Stimulated activated CD8-positive, alpha-beta memory T cell treated with anti-CD3 and anti-CD28 coated beads, Interleukin-12 subunit alpha, Interleukin-12 subunit beta, amount 100 ng/mL, for 1 hour (primary cell): Measurements from ENCODE around the gene PRKCG.
"Not testable (repeated sequence)": the region's sequence is repeated elsewhere in the genome, so short reads cannot be mapped to it uniquely, and the experiment has no call there.

ENCODE experiments used
- DNase-seq: peaks from one replicate; pipeline ENCODE4 v3.0.0-alpha.2; 2020; ENCODE audit warnings: low read depth

Gene PRKCG

GRCh38 chr19:53881482-53882390, at the start of gene PRKCG:
Gene PRKCG, plus strand, starts transcription at chr19:53882197. Its CDS starts 298 bp downstream, at chr19:53882495.
- DNase-seq: peak; percentile 37

GRCh38 chr19:53832861-53833260, 49.1 kb upstream of the PRKCG start:
- DNase-seq: not testable (repeated sequence)

DNA sequence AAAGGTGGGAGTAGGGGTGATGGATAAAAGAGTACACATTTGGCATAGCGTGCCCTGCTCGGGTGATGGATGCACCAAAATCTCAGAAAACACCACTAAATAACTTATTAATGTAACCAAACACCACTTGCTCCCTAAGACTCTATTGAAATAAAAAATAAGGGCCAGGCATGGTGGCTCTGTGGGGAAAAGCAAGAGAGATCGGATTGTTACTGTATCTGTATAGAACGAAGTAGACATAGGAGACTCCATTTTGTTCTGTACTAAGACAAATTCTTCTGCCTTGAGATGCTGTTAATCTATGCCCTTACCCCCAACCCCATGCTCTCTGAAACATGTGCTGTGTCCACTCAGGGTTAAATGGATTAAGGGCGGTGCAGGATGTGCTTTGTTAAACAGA, 43.6 kb upstream of the PRKCG start:
- DNase-seq: not testable (repeated sequence)

DNA sequence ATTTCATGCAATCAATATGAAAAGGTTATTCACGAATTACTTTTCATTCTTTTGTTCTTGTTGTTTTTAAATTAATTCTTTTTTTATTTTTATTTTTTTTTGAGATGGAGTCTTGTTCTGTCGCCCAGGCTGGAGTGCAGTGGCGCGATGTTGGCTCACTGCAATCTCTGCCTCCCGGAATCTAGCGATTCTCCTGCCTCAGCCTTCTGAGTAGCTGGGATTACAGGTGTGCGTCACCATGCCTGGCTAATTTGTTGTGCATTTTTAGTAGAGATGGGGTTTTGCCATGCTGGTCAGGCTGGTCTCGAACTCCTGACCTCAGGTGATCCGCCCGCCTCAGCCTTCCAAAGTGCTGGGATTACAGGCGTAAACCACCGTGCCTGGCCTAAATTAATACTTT, 41.8 kb upstream of the PRKCG start:
- not testable (repeated sequence) for DNase-seq

GRCh38 chr19:53840914-53841313, 41.1 kb upstream of the PRKCG start:
- DNase-seq: not testable (repeated sequence)

GRCh38 chr19:53844849-53845246, 37.1 kb upstream of the PRKCG start:
- no peak for DNase-seq

GRCh38 chr19:53847555-53847954, 34.4 kb upstream of the PRKCG start:
- DNase-seq: no peak

- DNase-seq: no peak
Measured at GRCh38 chr19:53849237-53849676, 32.7 kb upstream of the PRKCG start.

DNA sequence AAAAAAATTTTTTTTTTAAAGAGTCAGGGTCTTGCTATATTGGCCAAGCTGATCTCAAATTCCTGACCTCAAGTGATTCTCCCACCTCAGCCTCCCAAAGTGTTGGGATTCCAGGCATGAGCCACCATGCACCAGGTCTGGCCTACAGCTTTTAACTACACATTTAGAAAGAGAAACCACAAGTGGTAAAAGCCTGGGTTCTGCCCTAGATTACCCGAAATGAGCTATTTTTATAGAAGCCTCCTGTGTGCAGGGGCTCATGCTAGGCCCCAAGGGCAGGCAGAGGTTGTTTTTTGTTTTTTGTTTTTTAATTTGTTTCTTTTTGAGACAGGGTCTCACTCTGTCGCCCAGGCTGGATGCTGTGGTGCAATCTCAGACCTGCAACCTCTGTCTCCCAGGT, 28.3 kb upstream of the PRKCG start:
- no peak for DNase-seq

- DNase-seq: no peak
Measured at GRCh38 chr19:53864308-53864836, 17.6 kb upstream of the PRKCG start.

DNA sequence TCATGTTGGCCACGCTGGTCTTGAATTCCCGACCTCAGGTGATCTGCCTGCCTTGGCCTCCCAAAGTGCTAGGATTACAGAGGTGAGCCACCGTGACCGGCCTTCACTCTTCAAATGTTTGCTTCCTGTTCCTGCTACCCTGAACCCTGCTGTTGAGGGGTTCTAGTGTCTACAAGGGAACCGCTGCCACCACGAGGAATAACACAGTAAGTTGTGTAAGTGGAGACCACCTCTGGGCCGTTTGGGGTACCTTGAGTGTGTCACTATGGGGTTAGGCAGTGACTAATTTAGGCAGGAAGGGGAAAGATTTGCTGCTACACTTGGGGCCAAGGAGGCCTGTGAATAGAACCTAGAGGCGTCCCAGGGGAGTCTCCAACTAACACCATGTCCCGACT, 16.5 kb upstream of the PRKCG start:
- DNase-seq: no peak

DNA sequence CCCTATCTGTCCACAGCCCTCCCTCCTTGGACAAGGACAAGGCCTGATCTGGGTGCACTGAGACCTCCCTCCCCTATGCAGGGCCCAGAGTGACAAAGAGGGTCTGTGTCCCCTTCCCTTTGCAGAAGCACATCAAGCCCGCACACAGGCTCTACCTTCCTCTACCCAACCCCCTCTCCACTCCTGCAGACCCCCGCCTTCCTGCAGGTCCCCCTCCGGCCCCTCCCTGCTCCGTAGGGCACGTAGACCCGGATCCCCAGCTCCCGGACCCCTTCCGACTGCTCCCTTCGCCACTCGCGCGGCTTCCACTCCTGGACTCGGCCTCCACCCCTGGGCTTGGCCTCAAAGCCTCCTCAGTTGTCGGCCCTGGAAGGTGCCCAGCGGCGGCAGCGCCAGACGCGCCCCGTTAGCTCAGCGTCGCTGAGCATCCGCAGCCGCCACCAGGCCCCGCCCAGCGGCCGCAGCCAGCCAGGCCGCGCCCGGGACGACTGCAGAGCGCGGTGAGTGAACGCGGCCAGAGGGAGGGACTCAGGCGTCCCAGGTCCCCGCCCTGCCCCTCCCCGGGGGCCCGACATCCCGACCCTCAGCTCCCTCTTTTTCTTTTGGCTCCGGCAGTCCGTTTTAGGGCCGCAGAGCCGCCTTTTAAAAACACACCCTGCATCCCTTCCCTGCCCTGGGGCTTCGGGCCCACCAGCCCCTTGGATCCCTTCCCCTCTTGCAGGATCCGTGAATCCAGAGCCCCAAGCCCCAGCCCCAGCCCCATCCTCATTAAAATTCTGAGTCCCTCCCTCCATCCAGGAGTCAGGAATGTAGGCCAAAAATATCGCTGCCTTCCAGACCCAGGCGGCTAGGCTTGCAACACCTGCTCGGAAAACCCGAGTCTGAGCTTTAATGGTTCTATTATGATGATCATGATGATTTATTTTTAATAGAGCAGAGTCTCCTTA, 15.8 kb upstream of the PRKCG start:
- peak; percentile 42 for DNase-seq

- no peak for DNase-seq
Measured at GRCh38 chr19:53866865-53867224, 15.2 kb upstream of the PRKCG start.

DNA sequence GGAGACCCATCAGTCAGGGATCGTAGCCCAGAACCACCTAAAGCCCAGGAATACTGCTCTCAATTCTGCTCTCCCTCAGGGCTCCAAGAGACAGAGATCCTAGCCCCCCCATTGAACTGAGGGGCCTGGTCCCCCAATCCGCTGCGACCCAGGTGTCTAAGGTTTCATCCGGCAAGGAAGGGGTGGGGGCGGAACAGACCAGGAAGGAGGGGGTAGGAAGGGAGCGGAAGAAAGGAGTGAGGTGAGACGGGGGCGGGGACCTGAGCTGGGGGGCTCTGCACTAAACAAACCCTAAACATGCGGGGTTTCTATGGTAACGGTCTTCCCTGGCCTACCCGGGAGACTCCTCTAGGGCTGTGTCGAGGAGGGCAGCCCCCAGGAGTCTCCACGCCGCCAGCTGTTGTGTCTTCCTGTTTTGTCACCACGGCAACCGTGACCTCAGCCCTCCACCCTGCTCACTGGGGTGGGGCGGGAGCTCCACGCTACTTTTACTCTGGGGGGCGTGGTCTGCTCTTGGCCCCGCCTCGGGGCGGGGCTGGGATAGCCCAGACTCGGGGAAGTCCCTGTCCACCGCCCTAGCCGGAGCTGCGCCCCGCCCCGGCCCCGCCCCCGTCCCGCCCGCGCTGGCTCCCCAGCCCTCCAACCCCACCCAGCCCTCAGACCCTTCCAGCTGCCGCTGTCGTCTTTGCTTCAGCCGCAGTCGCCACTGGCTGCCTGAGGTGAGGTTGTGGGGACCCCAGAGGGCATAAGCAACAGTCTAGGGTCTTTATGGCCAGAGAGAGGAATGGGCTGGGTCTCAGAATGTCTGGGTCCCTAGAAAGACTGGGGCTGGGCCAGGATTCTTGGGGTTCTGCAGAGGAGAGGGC, 14.5 kb upstream of the PRKCG start, which contains the start of gene MYADM:
TSS of gene MYADM (plus strand) at position 659 of the 866 bp plus-strand sequence. CDS start 5,647 bp downstream, outside the sequence.
- DNase-seq: peak; percentile 99

DNA sequence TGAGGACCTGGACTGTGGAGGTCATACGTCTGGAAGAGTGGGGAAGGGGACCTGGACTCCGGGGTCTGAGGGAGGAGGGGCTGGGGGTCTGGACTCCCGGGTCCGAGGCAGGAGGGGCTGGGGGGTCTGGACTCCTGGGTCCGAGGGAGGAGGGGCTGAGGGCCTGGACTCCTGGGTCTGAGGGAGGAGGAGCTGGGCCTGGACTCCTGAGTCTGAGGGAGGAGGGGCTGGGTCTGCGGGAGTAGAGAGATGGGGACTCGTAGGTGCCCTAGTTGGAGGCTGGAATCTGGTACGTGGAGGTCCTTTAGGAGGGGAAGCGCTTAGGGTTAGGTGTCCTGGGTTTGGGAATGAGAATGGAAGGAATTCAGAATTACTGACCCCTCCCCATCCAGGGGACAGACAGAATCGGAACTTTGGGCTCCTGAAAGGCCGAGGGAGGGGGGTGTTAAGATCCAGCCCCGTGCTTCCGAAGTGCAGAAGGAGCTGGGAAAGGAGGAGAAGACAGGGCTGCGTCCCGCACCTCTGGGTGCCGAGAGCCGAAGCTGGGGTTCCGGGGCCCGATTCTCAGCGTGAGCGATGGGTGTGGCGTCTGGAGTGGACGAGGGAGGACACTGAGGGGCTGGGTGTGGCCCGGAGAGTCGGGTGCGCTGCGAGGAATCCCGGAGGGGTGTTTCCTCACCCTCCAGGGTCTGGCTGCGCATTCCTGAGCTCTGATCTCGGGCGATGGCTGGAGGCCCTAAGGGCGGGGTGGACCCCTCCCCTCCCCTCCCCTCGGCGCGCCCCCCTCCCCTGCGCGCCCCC, 13.7 kb upstream of the PRKCG start:
- no peak for DNase-seq

DNA sequence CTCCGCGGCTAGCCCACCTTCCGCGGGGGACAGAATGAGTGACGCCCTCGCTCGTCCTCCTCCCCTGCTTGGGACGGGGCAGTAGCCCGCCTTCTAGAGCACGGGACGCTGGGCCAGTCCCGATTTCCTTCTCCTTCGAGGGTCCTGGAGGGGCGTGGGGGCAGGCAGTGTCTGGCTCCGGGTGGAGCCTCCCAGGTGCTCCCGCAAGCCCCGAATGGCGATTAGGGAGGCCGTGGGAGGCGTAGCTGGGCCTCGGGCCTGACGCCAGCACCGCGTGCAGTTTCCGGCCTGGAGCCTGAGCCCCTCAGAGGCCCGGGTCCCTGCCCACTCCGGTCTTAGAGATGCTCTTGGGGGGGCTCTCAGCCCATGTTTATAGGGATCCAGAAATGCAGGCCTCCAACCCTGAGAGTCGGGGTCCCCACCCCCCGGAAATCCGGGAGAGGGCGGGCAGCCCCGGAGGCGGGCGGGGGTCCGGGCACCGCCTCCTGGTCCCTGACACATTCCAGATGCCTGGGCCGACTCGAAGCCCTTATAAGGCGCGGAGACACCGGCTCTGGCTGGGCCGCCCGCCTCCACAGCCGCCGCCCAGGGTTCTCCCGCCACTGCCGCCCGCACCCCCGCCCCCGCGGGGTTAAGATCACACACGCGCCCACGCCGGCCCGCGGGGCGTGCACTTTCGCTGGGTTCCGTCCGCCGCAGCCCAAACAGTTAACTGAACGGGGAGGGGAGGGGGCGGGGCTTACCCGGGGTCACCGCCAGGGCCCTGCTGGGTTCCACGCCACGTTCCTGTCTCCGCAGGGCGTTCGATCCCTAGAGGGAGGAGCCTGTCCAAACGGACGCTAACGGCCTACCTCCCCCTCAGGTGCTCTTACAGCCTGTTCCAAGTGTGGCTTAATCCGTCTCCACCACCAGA, 12.8 kb upstream of the PRKCG start:
- peak; percentile 76 for DNase-seq

DNA sequence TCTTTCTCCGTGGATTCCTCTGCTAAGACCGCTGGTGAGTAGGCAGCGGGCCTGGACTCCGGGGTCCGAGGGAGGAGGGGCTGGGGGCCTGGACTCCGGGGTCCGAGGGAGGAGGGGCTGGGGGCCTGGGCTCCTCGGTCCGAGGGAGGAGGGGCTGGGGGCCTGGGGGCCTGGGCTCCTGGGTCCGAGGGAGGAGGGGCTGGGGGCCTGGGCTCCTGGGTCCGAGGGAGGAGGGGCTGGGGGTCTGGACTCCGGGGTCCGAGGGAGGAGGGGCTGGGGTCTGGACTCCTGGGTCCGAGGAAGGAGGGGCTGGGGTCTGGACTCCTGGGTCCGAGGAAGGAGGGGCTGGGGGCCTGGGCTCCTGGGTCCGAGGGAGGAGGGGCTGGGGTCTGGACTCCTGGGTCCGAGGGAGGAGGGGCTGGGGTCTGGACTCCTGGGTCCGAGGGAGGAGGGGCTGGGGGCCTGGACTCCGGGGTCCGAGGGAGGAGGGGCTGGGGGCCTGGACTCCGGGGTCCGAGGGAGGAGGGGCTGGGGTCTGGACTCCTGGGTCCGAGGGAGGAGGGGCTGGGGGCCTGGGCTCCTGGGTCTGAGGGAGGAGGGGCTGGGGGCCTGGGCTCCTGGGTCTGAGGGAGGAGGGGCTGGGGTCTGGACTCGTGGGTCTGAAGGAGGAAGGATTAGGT, 12.1 kb upstream of the PRKCG start:
- not testable (repeated sequence) for DNase-seq

DNA sequence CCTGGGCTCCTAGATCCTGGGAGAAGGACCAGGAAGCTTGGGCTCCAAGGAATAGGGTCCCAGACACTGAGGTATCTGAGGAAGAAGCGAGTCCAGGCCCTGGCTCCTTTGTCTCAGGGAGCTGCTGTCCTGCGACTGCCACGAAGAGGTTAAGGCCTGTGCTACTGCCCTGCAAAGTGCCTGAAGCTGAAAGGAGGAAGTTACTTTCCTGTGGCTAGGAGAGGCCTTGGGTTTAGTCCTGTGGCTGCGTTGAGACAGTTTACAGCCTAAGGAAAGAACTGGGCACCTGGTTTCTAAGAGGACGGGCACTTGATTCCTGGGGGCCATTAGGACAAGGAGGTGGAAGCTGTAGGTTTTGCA, 11.5 kb upstream of the PRKCG start:
- DNase-seq: no peak

DNA sequence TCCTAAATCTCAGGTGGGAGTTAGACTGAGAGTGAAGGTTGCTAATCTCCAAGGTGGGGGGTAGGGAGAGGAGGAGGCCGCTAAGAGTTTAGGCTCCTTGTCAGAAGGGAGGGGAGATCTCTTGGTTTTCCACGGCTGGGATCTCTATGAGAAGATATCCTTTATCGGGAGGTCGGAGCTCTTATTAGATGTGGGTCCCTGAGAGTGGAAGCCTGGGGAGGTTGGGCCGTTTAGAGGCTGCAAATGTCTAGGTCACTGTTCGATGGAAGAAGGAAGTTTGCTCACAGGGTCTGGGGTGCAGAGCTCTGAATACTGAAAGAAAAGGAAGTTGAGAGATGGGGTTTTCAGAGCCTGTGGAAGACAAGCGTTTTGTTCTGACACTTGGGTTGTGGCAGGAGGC, 10.5 kb upstream of the PRKCG start:
- no peak for DNase-seq
